GM18526 (cell line): ENCODE results near the gene RAB1B.

ENCODE experiments used
- POLR2A ChIP-seq: IDR thresholded peaks from 3 replicates; pipeline ENCODE4 v1.6.1; 2011; ENCODE audit not compliant: insufficient read length; ENCODE audit errors: extremely low read depth

Gene RAB1B

GRCh38 chr11:66231561-66231960 is 36.9 kb upstream of the RAB1B start:
- TF ChIP-seq POLR2A = no peak

- no peak for TF ChIP-seq POLR2A
Observed at GRCh38 chr11:66232769-66233168, 35.7 kb upstream of the RAB1B start.

- no peak for TF ChIP-seq POLR2A
Observed at GRCh38 chr11:66233301-66233700, 35.1 kb upstream of the RAB1B start.

DNA sequence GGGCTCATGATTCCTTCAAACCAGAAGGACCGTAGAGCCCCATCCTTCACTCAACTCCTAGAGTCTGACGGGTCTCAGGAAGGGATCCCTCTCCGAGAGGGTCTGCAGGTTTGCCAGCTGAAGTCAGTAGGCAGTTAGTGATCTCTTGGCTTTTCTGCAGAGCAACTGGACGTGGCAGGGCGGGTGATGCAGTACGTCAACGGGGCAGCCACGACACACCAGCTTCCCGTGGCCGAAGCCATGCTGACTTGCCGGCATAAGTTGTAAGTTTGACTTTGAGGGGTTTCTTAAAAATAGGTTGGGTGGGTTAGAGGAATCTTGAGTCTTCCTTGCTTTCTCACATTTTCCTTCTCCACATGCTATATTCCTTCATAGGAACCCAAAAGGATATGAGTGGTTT is 33.3 kb upstream of the RAB1B start:
- TF ChIP-seq POLR2A = no peak

- TF ChIP-seq POLR2A = no peak
Observed at GRCh38 chr11:66237867-66238266, 30.6 kb upstream of the RAB1B start.

DNA sequence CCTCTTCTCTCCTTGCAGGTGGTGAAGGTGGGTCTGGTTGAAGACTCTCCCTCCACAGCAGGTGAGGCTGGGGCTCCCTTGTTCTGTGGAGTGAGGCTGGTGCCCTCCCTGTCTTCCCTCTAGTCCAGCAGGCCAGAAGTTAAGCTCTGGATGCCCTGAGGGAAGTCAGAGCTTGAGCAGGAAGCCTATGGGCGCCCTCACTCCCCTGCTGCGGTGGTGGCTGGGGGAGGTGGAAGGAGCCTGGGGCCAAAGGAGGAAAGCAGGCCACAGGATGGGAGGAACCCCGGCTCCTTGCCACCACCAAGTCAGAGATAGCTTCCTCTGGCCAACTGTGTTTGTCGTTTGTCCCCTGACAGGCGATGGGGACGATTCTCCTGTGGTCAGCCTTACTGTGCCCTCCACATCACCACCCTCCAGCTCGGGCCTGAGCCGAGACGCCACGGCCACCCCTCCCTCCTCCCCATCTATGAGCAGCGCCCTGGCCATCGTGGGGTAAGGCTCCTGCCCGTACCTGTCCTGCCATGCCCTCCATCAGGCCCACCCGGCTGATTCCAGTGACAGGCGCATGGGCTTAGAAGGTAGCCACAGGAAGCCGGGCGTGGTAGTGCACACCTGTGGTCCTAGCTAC is 29.5 kb upstream of the RAB1B start:
- no peak for TF ChIP-seq POLR2A

DNA sequence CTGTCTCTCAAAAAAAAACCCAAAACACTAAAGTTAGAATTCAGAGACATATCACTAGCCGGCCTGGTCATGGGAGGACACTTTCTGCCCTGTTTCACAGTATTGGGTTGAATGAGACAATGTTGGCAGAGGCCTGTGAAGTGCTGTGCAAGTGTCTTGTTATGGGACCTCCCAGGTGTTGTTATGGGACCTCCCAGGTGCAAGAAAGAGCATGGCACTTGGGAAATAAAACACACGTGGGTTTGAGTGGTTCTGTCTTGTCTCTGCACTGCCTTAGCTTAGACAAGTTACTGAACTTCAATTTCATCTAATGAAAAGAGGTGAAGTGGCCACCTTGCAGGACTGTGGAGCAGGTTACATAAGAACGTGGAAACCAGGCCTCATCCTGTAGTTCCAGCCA is 28.9 kb upstream of the RAB1B start:
- TF ChIP-seq POLR2A = no peak

GRCh38 chr11:66239998-66240780 is 28.2 kb upstream of the RAB1B start:
- no peak for TF ChIP-seq POLR2A

GRCh38 chr11:66240781-66241136 is 27.7 kb upstream of the RAB1B start:
- no peak for TF ChIP-seq POLR2A

DNA sequence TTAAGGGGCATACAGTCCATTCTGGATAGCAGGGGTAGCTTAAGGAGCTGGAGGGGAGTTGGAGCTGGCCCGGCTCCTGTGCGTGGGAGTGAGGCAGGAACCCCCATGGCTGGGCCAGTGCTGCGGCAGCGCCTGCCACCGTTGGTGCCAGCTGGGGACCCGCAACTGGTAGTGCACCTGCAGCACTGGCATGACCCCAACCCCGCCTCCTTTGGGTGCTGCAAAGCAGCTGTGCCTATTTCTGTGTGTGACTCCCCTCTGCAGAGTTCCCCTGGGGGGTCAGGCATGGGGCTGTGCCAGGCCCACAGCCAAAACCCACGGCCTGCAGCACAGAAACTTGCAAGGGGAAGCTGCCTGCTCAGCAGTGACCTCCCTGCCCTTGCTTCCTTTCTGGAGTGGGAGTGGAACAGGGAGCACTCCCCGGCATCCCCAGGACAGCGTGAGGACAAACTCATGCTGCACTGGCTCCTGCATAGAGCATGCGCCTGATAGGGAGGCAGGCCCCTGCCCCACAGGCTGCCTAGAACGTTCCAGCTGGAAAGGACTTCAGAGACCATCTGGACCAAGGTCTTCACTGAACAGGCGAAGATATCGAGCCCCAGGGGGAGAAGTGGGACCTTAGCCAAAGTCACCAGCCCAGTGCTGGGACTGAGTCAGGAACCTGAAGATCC is 26.2 kb upstream of the RAB1B start:
- TF ChIP-seq POLR2A = no peak

DNA sequence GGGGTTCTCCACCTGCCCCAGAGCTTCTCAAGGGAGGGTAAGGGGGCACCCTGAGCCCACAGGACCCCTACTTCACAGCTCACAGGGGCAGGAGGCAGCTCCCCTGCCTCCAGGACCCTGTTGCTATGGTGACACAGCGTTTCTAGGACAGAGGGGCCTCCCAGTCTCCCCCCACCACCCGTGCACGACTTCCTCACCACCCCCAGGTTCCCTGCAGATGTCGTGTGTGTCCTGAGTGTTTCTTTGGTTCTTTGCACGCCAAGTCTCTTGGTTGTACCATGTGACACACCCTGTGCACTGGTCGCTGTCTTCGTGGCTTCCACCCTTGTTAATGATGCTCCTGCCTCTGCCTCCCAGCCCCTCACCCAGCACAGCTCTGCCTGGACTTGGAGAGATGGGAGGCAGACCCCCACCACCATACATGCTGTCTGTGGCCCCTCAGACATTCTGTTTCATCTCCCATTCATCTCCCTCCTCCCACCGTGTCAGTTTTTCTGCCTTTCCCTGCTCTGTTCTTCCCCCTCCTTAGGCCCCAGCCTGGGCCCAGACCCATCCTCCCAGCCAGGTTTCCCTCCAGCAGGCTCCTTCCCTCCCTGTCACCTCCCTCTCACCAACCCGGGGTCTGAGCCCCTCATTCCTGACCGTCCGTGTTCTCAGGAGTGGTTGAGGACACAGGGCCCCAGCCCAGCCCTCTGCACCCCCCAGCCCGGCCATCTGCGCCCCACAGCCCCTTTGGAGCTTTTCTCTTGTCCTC is 24.5 kb upstream of the RAB1B start:
- no peak for TF ChIP-seq POLR2A

- TF ChIP-seq POLR2A = no peak
Observed at GRCh38 chr11:66247295-66247694, 21.1 kb upstream of the RAB1B start.

DNA sequence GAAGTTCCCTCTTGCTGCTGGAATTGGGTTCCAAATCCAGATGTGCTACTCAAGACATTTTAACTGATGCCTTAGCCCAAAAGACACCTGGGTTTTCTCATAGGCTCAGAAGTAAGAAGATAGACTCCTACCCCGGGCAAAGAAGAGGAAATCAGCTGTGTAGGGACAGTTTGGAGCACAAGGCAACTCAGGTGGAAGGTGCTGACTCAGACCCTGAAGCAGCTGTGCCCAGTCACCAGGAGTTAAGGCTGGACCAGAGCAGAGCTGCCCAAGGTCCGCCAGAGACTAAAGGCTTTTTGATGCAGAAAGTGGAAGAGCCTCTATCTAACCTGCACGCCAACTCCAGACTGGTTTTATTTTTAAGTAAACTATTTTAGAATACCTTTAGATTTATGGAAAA is 20.6 kb upstream of the RAB1B start:
- no peak for TF ChIP-seq POLR2A

- no peak for TF ChIP-seq POLR2A
Observed at GRCh38 chr11:66248903-66249302, 19.5 kb upstream of the RAB1B start.

DNA sequence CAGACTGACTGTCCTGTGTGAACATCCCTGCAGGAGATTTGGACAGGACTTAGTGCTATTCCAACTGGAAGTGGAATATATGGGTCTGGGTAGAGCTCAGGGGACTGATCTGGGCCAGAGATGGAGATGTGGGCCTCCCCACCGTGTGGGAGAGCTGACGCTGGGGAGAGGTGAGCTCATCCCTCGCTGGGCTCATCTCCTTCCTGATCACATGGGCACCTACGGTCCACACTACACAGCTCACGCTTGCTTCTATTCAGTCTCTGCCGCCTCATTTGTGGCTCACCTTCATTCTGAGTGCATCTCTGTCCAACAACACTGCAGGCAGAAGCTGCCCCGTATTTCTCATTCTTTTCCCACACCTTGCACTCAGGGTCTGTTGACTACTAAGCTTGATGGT is 16.6 kb upstream of the RAB1B start:
- no peak for TF ChIP-seq POLR2A

- TF ChIP-seq POLR2A = no peak
Observed at GRCh38 chr11:66258473-66258893, 10.0 kb upstream of the RAB1B start.

GRCh38 chr11:66259225-66259624 is 9.2 kb upstream of the RAB1B start:
- TF ChIP-seq POLR2A = no peak
